NCI-H2196 treated with DMSO at 0.1 percent for 48 hours (cell line): ENCODE data around the gene PCDHA10.
"Not testable (repeated sequence)": the region's sequence is repeated elsewhere in the genome, so short reads cannot be mapped to it uniquely, and the experiment has no call there.

ENCODE experiments used
- DNase-seq: peaks from one replicate; lab custom pipeline; 2025; ENCODE audit not compliant: unreplicated experiment; lab: John Stamatoyannopoulos, UW

PCDHA10 gene

GRCh38 chr5:140842798-140843733 lies 12.6 kb upstream of the PCDHA10 start:
- DNase-seq = no peak

GRCh38 chr5:140848139-140849102 lies 7.3 kb upstream of the PCDHA10 start, which contains the start of gene PCDHA9:
Gene PCDHA9 (plus strand): TSS chr5:140848382. CDS start chr5:140848496, 114 bp downstream.
- DNase-seq = not testable (repeated sequence)

GRCh38 chr5:140849831-140850634 lies 5.7 kb upstream of the PCDHA10 start:
- DNase-seq = not testable (repeated sequence)

GRCh38 chr5:140857177-140857986 lies 1.7 kb downstream of the PCDHA10 start:
- no peak for DNase-seq

- DNase-seq = no peak
Observed at GRCh38 chr5:140857987-140858240, 2.2 kb downstream of the PCDHA10 start.

GRCh38 chr5:140862441-140863295 lies 7.0 kb downstream of the PCDHA10 start:
- no peak for DNase-seq

- no peak for DNase-seq
Observed at GRCh38 chr5:140868721-140869554, 13.2 kb downstream of the PCDHA10 start, which contains the start of gene PCDHA11. Gene PCDHA11 (plus strand): TSS chr5:140868957. CDS start chr5:140869104, 147 bp downstream.

- no peak for DNase-seq
Observed at GRCh38 chr5:140869555-140869886, 13.8 kb downstream of the PCDHA10 start.

- DNase-seq = no peak
Observed at GRCh38 chr5:140870221-140871201, 14.8 kb downstream of the PCDHA10 start.

GRCh38 chr5:140875085-140876065 lies 19.7 kb downstream of the PCDHA10 start, which contains the start of gene PCDHA12:
Gene PCDHA12 (plus strand): TSS chr5:140875308. CDS start chr5:140875473, 165 bp downstream.
- peak; percentile 72 for DNase-seq

- not testable (repeated sequence) for DNase-seq
Observed at GRCh38 chr5:140876541-140877261, 21.0 kb downstream of the PCDHA10 start.

- DNase-seq = no peak
Observed at GRCh38 chr5:140877262-140877581, 21.5 kb downstream of the PCDHA10 start.

GRCh38 chr5:140881889-140882590 lies 26.3 kb downstream of the PCDHA10 start, which contains the start of gene PCDHA13:
Gene PCDHA13 (plus strand): TSS chr5:140882124. CDS start chr5:140882269, 145 bp downstream.
- no peak for DNase-seq

- no peak for DNase-seq
Observed at GRCh38 chr5:140882591-140882899, 26.8 kb downstream of the PCDHA10 start.

GRCh38 chr5:140883373-140883772 lies 27.7 kb downstream of the PCDHA10 start:
- no peak for DNase-seq
